ENCODE data around the gene PRDM11.

Gene PRDM11

GRCh38 chr11:45212566-45213315, 66.3 kb downstream of the PRDM11 start:
- DNase-seq = no peak

- no peak for DNase-seq
These were observed 66.9 kb downstream of the PRDM11 start for GRCh38 chr11:45213316-45213665.

- DNase-seq = no peak
These were observed 67.3 kb downstream of the PRDM11 start for GRCh38 chr11:45213717-45214116.

GRCh38 chr11:45215098-45215865, 68.8 kb downstream of the PRDM11 start:
- DNase-seq = no peak

GRCh38 chr11:45216031-45216430, 69.6 kb downstream of the PRDM11 start:
- DNase-seq = no peak

GRCh38 chr11:45216901-45217300, 70.5 kb downstream of the PRDM11 start:
- no peak for DNase-seq

GRCh38 chr11:45217991-45218390, 71.6 kb downstream of the PRDM11 start:
- DNase-seq = no peak

GRCh38 chr11:45218705-45219104, 72.3 kb downstream of the PRDM11 start:
- DNase-seq = no peak

- no peak for DNase-seq
These were observed 73.0 kb downstream of the PRDM11 start for GRCh38 chr11:45219411-45219810.

- DNase-seq = no peak
These were observed 77.1 kb downstream of the PRDM11 start for GRCh38 chr11:45223496-45223895.

- DNase-seq = no peak
These were observed 78.3 kb downstream of the PRDM11 start for GRCh38 chr11:45224766-45225165.

GRCh38 chr11:45225277-45225676, 78.8 kb downstream of the PRDM11 start:
- DNase-seq = no peak

- DNase-seq = no peak
These were observed 79.8 kb downstream of the PRDM11 start for GRCh38 chr11:45225961-45226871.

- DNase-seq = no peak
These were observed 80.5 kb downstream of the PRDM11 start for GRCh38 chr11:45226901-45227300.

GRCh38 chr11:45227836-45228235, 81.4 kb downstream of the PRDM11 start:
- DNase-seq = no peak

- no peak for DNase-seq
These were observed 83.1 kb downstream of the PRDM11 start for GRCh38 chr11:45229401-45230020.

GRCh38 chr11:45232341-45233080, 86.1 kb downstream of the PRDM11 start:
- DNase-seq = no peak

- DNase-seq = peak; percentile 38
These were observed 86.8 kb downstream of the PRDM11 start for GRCh38 chr11:45233121-45233803.

GRCh38 chr11:45233804-45234170, 87.3 kb downstream of the PRDM11 start:
- no peak for DNase-seq

GRCh38 chr11:45234306-45235006, 88.0 kb downstream of the PRDM11 start:
- DNase-seq = no peak

All from effector CD4-positive, alpha-beta T cell (primary cell).